GM21360 (cell line): ENCODE results near the gene KCNH6.

Experiments
- ATAC-seq: cut with Tn5 transposase; IDR thresholded peaks from one replicate; pipeline ENCODE4 v1.9.1; 2021; ENCODE audit warnings: mild to moderate bottlenecking, moderate library complexity; ENCODE audit not compliant: unreplicated experiment

The KCNH6 gene

GRCh38 chr17:63549946-63550816 is 27.0 kb downstream of the KCNH6 start, which contains the start of gene DCAF7:
DCAF7 (plus strand) TSS chr17:63550477; CDS start chr17:63550678, 201 bp downstream.
- peak; percentile 94 for ATAC-seq

DNA sequence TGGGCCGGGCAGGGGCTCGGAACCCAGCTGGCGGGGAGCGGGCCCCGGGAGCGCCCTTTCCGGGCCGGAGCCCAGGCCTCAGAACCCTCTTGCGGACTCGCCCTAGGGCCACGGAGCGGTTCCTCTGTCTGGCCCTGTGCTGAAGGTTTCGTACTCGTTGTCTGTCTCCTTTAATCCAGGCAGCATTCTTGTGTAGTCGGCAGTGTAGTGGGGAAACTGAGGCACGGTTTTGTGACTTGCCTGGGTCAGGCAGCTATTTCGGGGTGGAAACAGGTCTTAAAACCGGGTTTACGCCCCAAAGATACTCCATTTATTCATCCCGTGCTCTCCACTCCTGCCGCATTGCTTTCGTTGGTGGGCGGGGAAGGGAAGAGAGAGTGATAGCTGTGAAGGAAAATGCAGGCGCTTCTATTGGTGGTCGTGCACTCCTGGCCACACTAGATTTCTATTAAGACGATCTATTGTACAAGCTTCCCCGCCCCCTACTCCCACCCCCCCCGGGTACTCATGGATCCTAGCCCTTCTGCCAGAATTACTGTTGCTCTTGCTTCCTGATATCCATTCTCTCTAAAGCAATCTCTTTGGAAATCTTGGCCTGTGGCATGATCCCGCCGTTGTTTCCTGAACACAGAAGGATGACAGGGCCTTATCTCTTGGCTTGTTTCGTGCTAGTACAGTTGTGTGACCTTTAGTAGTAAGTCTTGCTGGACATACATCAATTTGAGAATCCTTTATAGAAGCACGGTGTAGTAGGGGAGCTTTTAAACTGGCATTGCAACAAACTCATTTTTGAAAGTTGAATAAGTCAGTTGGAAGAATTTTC is 27.9 kb downstream of the KCNH6 start:
- peak; percentile 5 for ATAC-seq

GRCh38 chr17:63552211-63552610 is 29.1 kb downstream of the KCNH6 start:
- no peak for ATAC-seq

DNA sequence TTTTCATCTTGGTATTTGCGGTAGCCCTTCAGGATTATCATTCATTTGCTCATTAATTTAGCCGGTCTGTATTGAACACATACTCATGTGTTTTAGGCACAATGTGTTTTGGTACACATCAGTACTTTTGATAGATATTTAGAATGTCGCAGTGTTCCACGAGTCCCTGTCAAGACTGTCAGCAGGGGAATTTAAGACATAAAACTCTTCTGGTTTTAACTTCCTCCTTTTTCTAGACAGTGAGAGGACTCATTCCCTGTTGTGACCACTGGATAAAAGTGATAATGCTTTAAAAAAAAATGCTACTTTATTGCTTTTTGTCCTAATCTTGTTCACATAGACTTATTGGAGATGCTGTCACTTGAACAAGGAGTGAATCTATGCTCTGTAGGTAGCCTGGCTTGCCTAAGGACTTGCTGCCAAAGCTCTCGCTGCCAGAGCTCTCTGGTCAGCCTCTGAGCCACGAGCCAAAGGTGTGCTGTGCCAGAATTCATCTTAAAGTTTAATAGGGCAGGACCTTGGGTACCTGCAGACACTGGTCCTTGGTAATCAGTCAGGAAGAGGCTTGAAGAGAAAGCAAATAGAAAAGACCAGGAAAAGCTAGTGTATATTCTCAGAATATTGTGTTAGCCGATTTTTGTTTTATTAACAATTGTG is 32.5 kb downstream of the KCNH6 start:
- no peak for ATAC-seq

DNA sequence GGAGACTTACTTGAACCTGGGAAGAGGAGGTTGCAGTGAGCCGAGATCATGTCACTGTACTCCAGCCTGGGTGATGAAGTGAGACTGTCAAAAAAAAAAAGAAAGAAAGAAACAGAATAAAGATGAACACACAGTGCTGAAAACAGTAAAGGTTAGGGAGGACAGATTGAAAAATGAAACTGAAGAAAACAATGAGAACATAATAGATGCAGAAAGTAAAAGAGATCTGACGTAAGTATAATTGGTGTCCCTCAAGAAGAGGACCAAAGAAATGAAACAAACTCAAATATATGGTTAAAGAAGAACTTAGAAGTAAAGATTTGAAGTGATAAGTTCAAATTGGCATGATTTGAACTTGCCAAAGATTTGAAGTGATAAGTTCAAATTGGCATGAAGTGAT is 34.3 kb downstream of the KCNH6 start:
- no peak for ATAC-seq

DNA sequence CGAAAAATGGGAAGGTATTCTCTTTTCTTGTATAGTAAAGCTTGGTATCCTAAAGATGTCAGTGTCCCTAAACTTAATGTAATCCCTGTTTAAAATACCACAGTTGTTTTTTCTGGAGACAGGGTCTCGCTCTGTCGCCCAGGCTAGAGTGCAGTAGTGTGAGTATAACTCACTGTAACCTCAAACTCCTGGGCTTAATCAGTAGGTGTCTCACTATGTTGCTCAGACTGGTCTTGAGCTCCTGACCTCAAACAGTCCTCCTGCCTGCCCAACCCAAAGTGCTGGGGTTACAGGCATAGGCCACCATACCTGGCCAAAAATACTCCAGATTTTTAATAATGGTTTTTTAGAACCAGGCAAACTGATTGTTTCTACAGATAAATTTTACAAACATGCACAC is 35.3 kb downstream of the KCNH6 start:
- ATAC-seq: no peak

GRCh38 chr17:63561819-63562218 is 38.7 kb downstream of the KCNH6 start:
- no peak for ATAC-seq

GRCh38 chr17:63563339-63563738 is 40.2 kb downstream of the KCNH6 start:
- no peak for ATAC-seq

GRCh38 chr17:63564562-63564961 is 41.4 kb downstream of the KCNH6 start:
- no peak for ATAC-seq

DNA sequence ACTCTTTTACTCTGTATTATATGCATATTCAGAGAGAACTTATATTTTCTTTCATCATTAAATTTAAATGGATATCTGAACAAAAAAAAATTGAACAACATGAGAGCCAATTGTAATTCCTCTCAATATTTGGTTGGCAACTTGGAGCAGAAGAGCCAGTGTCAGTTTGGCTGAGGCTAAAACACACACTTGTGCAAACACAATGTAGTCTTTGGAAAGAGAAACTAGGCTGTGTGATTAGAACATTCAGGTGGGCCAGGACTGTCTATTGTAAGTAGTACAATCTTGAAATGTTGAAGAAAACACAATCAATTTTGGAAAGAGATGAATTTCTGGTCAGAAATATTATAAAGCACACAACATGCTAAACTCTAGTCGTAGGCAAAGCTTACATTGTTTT is 44.1 kb downstream of the KCNH6 start:
- ATAC-seq: no peak

GRCh38 chr17:63568563-63568962 is 45.4 kb downstream of the KCNH6 start:
- ATAC-seq: no peak

- ATAC-seq: no peak
These were observed 48.6 kb downstream of the KCNH6 start for GRCh38 chr17:63571632-63572310.

GRCh38 chr17:63573634-63574033 is 50.5 kb downstream of the KCNH6 start:
- no peak for ATAC-seq

- no peak for ATAC-seq
These were observed 55.0 kb downstream of the KCNH6 start for GRCh38 chr17:63578027-63578768.

DNA sequence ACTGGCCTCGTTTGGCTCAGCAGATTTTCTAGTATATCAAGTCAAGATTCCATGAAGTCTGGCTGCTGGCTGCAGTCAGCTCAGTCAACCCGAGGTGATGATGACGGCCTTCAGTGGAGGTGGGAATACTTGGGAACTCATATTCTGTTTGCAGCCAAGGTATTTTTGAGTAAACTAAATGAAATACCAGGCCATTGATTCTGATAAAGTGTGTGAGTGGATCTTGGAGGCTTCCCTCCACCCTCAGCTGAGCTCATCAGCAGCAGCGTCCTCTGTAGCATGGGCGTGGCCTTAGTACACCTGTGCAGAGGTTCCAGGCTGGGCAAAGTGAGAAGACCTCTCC is 55.6 kb downstream of the KCNH6 start:
- ATAC-seq: no peak

GRCh38 chr17:63579633-63580032 is 56.5 kb downstream of the KCNH6 start:
- no peak for ATAC-seq

GRCh38 chr17:63587770-63588169 is 64.6 kb downstream of the KCNH6 start:
- no peak for ATAC-seq

GRCh38 chr17:63588797-63589196 is 65.6 kb downstream of the KCNH6 start:
- no peak for ATAC-seq

GRCh38 chr17:63589646-63590045 is 66.5 kb downstream of the KCNH6 start:
- ATAC-seq: no peak

GRCh38 chr17:63592797-63593196 is 69.6 kb downstream of the KCNH6 start:
- no peak for ATAC-seq
